Measurements from ENCODE around the gene PLCH2. TPM values are rescaled to one million over a fixed set of nuclear protein-coding genes. Genes with fewer than 3 reads are reported as not detected.
A peak's percentile ranks its signal among the peaks of the same experiment; 100 is the strongest.

The PLCH2 gene
- total and polyA plus RNA-seq, 2 of the 13 experiments (the other 11 are each of a cell fraction or from before 2014, with no cell fraction given) = 0.15 to 0.67 TPM

DNA sequence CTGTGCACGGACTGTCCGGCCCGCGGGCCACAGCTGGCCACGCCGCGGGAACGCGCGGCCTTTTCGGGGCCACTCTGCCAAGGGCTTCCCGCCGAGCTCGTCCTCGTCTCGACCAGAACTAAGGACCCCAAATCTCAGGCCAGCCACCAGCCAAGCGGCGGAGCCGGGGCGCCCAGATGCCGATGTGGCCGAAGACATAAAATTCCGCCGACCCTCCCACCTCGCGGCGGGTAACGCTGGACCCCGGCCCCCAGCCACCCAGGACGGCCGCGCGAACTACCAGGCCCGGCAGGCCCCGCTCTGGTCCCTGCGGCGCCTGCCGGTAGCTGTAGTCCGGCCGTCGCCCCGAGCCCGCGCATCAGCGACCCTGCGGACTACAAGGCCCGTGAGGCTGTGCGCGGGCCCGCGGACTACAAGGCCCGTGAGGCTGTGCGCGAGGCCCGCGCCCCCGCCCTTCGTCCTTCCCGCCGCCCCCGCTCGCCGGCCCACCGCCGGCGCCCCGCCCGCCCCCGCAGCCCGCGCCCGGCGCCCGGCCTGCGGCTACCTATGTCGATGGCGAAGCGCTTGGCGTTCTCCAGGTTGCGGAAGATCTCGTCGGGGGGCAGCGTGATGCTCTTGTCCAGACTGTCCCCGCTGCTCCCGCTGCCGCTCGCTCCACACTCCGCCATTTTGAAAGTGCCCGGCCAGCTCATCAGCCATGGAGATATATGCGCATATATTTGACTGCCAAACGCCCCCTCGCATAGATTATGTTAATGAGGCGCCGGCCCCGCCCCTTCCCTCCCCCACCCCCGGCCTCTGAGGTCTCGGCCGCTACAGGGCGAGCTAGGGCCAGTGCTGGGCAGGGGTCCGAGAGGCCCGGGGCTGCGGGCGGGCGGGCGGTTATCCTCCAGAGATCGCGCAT lies 50.1 kb downstream of the PLCH2 start, which contains the start of gene PANK4 (continued):
- TF ChIP-seq, protein P1, sequence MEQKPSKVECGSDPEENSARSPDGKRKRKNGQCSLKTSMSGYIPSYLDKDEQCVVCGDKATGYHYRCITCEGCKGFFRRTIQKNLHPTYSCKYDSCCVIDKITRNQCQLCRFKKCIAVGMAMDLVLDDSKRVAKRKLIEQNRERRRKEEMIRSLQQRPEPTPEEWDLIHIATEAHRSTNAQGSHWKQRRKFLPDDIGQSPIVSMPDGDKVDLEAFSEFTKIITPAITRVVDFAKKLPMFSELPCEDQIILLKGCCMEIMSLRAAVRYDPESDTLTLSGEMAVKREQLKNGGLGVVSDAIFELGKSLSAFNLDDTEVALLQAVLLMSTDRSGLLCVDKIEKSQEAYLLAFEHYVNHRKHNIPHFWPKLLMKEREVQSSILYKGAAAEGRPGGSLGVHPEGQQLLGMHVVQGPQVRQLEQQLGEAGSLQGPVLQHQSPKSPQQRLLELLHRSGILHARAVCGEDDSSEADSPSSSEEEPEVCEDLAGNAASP (CRISPR knock-in tag; IDR thresholded peaks at IDR 0.05; ENCODE audit: borderline replicate concordance) = no peak
- no peak for TF ChIP-seq BRD4 (CRISPR knock-in tag; IDR thresholded peaks at IDR 0.05)
- TF ChIP-seq LCORL (IDR thresholded peaks at IDR 0.05) = no peak
- TF ChIP-seq LCORL (CRISPR knock-in tag; IDR thresholded peaks at IDR 0.05) = 0 out of 2 replicates have a peak, but pooled peaks have one; percentile 30
- TF ChIP-seq PHF20 (CRISPR knock-in tag; IDR thresholded peaks at IDR 0.05) = peak; percentile 33; the same call in 1 of the 2 replicates
- TF ChIP-seq, protein P2, sequence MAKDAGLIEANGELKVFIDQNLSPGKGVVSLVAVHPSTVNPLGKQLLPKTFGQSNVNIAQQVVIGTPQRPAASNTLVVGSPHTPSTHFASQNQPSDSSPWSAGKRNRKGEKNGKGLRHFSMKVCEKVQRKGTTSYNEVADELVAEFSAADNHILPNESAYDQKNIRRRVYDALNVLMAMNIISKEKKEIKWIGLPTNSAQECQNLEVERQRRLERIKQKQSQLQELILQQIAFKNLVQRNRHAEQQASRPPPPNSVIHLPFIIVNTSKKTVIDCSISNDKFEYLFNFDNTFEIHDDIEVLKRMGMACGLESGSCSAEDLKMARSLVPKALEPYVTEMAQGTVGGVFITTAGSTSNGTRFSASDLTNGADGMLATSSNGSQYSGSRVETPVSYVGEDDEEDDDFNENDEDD (CRISPR knock-in tag; IDR thresholded peaks at IDR 0.05; ENCODE audit: borderline replicate concordance) = no peak; the same call in 1 of the 2 replicates
- TF ChIP-seq, protein P3, sequence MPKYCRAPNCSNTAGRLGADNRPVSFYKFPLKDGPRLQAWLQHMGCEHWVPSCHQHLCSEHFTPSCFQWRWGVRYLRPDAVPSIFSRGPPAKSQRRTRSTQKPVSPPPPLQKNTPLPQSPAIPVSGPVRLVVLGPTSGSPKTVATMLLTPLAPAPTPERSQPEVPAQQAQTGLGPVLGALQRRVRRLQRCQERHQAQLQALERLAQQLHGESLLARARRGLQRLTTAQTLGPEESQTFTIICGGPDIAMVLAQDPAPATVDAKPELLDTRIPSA (CRISPR knock-in tag; IDR thresholded peaks at IDR 0.05; ENCODE audit: borderline replicate concordance) = no peak
- TF ChIP-seq, protein P4, sequence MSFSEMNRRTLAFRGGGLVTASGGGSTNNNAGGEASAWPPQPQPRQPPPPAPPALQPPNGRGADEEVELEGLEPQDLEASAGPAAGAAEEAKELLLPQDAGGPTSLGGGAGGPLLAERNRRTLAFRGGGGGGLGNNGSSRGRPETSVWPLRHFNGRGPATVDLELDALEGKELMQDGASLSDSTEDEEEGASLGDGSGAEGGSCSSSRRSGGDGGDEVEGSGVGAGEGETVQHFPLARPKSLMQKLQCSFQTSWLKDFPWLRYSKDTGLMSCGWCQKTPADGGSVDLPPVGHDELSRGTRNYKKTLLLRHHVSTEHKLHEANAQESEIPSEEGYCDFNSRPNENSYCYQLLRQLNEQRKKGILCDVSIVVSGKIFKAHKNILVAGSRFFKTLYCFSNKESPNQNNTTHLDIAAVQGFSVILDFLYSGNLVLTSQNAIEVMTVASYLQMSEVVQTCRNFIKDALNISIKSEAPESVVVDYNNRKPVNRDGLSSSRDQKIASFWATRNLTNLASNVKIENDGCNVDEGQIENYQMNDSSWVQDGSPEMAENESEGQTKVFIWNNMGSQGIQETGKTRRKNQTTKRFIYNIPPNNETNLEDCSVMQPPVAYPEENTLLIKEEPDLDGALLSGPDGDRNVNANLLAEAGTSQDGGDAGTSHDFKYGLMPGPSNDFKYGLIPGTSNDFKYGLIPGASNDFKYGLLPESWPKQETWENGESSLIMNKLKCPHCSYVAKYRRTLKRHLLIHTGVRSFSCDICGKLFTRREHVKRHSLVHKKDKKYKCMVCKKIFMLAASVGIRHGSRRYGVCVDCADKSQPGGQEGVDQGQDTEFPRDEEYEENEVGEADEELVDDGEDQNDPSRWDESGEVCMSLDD (CRISPR knock-in tag; IDR thresholded peaks at IDR 0.05; ENCODE audit: borderline replicate concordance) = no peak
- no peak for TF ChIP-seq KDM1A (CRISPR knock-in tag; IDR thresholded peaks at IDR 0.05)
- TF ChIP-seq MBD4 (IDR thresholded peaks at IDR 0.05; ENCODE audit: borderline replicate concordance, low read length) = no peak
- no peak for TF ChIP-seq SIX1 (CRISPR knock-in tag; IDR thresholded peaks at IDR 0.05; ENCODE audit: borderline replicate concordance)
- no peak for TF ChIP-seq ZFYVE20 (CRISPR knock-in tag; IDR thresholded peaks at IDR 0.05; ENCODE audit: borderline replicate concordance, low read depth)
- TF ChIP-seq, protein P5, sequence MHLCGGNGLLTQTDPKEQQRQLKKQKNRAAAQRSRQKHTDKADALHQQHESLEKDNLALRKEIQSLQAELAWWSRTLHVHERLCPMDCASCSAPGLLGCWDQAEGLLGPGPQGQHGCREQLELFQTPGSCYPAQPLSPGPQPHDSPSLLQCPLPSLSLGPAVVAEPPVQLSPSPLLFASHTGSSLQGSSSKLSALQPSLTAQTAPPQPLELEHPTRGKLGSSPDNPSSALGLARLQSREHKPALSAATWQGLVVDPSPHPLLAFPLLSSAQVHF (CRISPR knock-in tag; IDR thresholded peaks at IDR 0.05) = no peak
- TF ChIP-seq, protein P6, sequence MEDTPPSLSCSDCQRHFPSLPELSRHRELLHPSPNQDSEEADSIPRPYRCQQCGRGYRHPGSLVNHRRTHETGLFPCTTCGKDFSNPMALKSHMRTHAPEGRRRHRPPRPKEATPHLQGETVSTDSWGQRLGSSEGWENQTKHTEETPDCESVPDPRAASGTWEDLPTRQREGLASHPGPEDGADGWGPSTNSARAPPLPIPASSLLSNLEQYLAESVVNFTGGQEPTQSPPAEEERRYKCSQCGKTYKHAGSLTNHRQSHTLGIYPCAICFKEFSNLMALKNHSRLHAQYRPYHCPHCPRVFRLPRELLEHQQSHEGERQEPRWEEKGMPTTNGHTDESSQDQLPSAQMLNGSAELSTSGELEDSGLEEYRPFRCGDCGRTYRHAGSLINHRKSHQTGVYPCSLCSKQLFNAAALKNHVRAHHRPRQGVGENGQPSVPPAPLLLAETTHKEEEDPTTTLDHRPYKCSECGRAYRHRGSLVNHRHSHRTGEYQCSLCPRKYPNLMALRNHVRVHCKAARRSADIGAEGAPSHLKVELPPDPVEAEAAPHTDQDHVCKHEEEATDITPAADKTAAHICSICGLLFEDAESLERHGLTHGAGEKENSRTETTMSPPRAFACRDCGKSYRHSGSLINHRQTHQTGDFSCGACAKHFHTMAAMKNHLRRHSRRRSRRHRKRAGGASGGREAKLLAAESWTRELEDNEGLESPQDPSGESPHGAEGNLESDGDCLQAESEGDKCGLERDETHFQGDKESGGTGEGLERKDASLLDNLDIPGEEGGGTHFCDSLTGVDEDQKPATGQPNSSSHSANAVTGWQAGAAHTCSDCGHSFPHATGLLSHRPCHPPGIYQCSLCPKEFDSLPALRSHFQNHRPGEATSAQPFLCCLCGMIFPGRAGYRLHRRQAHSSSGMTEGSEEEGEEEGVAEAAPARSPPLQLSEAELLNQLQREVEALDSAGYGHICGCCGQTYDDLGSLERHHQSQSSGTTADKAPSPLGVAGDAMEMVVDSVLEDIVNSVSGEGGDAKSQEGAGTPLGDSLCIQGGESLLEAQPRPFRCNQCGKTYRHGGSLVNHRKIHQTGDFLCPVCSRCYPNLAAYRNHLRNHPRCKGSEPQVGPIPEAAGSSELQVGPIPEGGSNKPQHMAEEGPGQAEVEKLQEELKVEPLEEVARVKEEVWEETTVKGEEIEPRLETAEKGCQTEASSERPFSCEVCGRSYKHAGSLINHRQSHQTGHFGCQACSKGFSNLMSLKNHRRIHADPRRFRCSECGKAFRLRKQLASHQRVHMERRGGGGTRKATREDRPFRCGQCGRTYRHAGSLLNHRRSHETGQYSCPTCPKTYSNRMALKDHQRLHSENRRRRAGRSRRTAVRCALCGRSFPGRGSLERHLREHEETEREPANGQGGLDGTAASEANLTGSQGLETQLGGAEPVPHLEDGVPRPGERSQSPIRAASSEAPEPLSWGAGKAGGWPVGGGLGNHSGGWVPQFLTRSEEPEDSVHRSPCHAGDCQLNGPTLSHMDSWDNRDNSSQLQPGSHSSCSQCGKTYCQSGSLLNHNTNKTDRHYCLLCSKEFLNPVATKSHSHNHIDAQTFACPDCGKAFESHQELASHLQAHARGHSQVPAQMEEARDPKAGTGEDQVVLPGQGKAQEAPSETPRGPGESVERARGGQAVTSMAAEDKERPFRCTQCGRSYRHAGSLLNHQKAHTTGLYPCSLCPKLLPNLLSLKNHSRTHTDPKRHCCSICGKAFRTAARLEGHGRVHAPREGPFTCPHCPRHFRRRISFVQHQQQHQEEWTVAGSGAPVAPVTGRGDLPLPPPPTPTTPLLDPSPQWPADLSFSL (CRISPR knock-in tag; IDR thresholded peaks at IDR 0.05) = no peak

Measured in HepG2 (cell line).